Caco-2 (cell line): Measurements from ENCODE around the gene MOV10L1. TPM values are rescaled to one million over a fixed set of nuclear protein-coding genes. Genes with fewer than 3 reads are reported as not detected.

Experiments used
- BruUV-seq: library from RNA; stranded (reverse); fragments of 400-500 nt; replicated peaks from 2 replicates; lab custom pipeline; 2021; lab: Mats Ljungman, UMichigan
- CTCF ChIA-PET: fragments of 300-600 bp; sonication (Branson Sonifier 250); formaldehyde crosslinking; loops from one replicate; lab custom pipeline; 2022; ENCODE audit warnings: antibody characterized with exemption; lab: Charles Lee
- POLR2A ChIA-PET: fragments of 300-600 bp; sonication (Branson Sonifier 250); formaldehyde crosslinking; loops from one replicate; lab custom pipeline; 2022; ENCODE audit warnings: antibody characterized with exemption; lab: Charles Lee
- DNase-seq, 2 experiments: peaks; one replicate each; pipeline versions ENCODE4 v3.0.0 to v3.0.0-alpha.2; 2020 to 2022
- H3K27me3 ChIP-seq: replicated peaks from 2 replicates; pipeline ENCODE4 v1.6.0; 2011; ENCODE audit warnings: low read length; ENCODE audit not compliant: control insufficient read depth, insufficient read depth
- H3K36me3 ChIP-seq: 2 replicates; pipeline ENCODE4 v1.5.1; 2011; ENCODE audit warnings: low read length; ENCODE audit not compliant: control insufficient read depth, insufficient read depth
- H3K4me1 ChIP-seq: fragments of 250-450 bp; sonication (Bioruptor Pico); 2 replicates; pipeline ENCODE4 v1.5.1; 2020; ENCODE audit warnings: mild to moderate bottlenecking
- H3K4me3 ChIP-seq: 2 replicates; pipeline ENCODE4 v1.5.1; 2011; ENCODE audit warnings: low read depth, mild to moderate bottlenecking, control low read depth, low read length
- H3K9me3 ChIP-seq: fragments of 250-450 bp; sonication (Bioruptor Pico); 2 replicates; pipeline ENCODE4 v1.5.1; 2020; ENCODE audit warnings: mild to moderate bottlenecking, moderate library complexity
- H3K27ac Mint-ChIP-seq: one replicate; pipeline ENCODE4 v1.8.0; 2022; ENCODE audit warnings: mixed read lengths; ENCODE audit not compliant: unreplicated experiment
- H3K27me3 Mint-ChIP-seq: one replicate; pipeline ENCODE4 v1.8.0; 2022; ENCODE audit warnings: mixed read lengths; ENCODE audit not compliant: insufficient read depth, unreplicated experiment
- H3K36me3 Mint-ChIP-seq: one replicate; pipeline ENCODE4 v1.8.0; 2022; ENCODE audit warnings: mild to moderate bottlenecking, mixed read lengths; ENCODE audit not compliant: insufficient read depth, unreplicated experiment
- H3K4me1 Mint-ChIP-seq: one replicate; pipeline ENCODE4 v1.8.0; 2022; ENCODE audit warnings: low read depth, mixed read lengths; ENCODE audit not compliant: unreplicated experiment
- H3K4me3 Mint-ChIP-seq: one replicate; pipeline ENCODE4 v1.8.0; 2022; ENCODE audit warnings: mild to moderate bottlenecking, moderate library complexity, mixed read lengths; ENCODE audit not compliant: unreplicated experiment
- H3K9me3 Mint-ChIP-seq: one replicate; pipeline ENCODE4 v1.8.0; 2022; ENCODE audit warnings: mixed read lengths; ENCODE audit not compliant: unreplicated experiment
- intact Hi-C: fragments of 100-400 bp; cut with micrococcal nuclease; formaldehyde crosslinking; loops from one replicate; pipeline ENCODE4 v1.10.0; 2022; ENCODE audit not compliant: unreplicated experiment
- total RNA-seq: library from RNA; stranded (reverse); gene quantifications from 2 replicates; pipeline ENCODE4 v1.2.3, GENCODE V29; 2022
- TF ChIP-seq, protein P1 (sequence below), 2 experiments: fragments of 200-600 bp in 1 of 2; IDR thresholded peaks; 1 replicate in 1 of 2; 2 replicates in 1 of 2; pipeline versions ENCODE4 v1.5.1 to v1.8.0; 2011 to 2022; ENCODE audit warnings: antibody characterized with exemption in 1 of 2, control low read depth in 1 of 2, inconsistent platforms in 1 of 2, low read depth in 1 of 2, low read length in 1 of 2, mild to moderate bottlenecking in 1 of 2, moderate library complexity in 1 of 2; ENCODE audit not compliant: insufficient read depth in 1 of 2, severe bottlenecking in 1 of 2, unreplicated experiment in 1 of 2

Gene MOV10L1
- total RNA-seq, 1 experiment from 2014 or later, result not detected

DNA sequence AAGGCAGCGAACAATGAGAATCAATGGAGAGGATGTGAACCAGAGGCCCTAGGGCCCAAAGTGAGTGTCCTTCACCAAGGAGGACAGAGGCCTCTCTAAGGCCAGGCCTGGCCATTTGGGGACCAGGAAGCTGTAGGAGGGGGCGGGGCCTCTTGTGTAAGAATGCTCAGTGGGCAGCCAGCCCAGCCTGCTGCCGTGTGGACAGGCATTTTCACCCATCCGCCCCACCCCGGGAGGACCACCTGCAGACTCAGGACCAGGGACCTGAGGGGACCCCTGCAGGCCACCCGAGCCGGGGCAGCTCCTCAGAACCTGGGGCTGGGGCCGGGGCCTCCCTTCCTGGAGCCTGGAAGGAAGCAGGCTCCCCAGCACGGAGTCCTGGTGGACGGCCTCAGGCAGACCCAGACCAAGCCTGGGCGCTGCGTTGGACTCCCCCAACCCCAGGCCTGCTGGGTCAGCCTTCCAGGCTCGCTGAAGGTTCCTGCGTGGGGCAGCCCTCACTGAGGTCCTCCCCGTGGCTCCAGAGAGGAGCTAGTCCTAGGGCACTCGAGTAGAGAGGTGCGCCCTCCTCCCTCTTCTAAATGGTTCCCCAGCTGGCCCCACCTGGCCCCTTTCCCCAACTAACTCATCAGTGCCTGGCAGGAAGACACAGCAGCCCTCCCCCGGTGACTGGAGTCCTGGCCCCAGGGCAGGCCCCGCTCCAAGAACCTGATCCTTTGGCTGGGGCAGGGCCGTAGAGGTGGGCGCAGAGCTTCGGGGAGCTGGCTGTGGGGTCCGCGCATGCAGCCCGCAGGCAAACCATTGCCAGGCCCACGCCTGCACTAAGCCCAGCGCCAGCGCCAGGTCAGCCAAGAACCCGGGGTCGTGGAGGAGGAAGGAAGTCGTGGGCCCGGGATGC lies 94.4 kb downstream of the MOV10L1 start:
- no TSS peak for BruUV-seq
- H3K9me3 ChIP-seq, result no peaks in the 10 kb centered on the region
- Mint-ChIP-seq H3K4me1 (peaks cover 7% of the 10 kb centered on the region), H3K36me3 (peaks cover 6% of the 10 kb centered on the region), H3K9me3 (no peaks in the 10 kb centered on the region), H3K4me3 (peak overlapping the region; percentile 26), H3K27me3 (no peaks in the 10 kb centered on the region), H3K27ac (no peak overlapping the region)
- peaks cover 18% of the 10 kb centered on the region; the same call in 1 of the 2 replicates for H3K4me1 ChIP-seq
- intact Hi-C loops, result no loop called here
- no peaks in the 10 kb centered on the region for H3K27me3 ChIP-seq
- TF ChIP-seq, protein P1, sequence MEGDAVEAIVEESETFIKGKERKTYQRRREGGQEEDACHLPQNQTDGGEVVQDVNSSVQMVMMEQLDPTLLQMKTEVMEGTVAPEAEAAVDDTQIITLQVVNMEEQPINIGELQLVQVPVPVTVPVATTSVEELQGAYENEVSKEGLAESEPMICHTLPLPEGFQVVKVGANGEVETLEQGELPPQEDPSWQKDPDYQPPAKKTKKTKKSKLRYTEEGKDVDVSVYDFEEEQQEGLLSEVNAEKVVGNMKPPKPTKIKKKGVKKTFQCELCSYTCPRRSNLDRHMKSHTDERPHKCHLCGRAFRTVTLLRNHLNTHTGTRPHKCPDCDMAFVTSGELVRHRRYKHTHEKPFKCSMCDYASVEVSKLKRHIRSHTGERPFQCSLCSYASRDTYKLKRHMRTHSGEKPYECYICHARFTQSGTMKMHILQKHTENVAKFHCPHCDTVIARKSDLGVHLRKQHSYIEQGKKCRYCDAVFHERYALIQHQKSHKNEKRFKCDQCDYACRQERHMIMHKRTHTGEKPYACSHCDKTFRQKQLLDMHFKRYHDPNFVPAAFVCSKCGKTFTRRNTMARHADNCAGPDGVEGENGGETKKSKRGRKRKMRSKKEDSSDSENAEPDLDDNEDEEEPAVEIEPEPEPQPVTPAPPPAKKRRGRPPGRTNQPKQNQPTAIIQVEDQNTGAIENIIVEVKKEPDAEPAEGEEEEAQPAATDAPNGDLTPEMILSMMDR (IDR thresholded peaks at IDR 0.05; ENCODE audit: insufficient read depth in 1 of 2, low read depth in 1 of 2, low read length in 1 of 2, severe bottlenecking in 1 of 2, unreplicated experiment in 1 of 2), result no peak
- no peak for DNase-seq
- H3K4me3 ChIP-seq, result no peak overlapping the region
- ChIA-PET POLR2A (no interaction called here), CTCF (no interaction called here)
- H3K36me3 ChIP-seq, result no peaks in the 10 kb centered on the region

DNA sequence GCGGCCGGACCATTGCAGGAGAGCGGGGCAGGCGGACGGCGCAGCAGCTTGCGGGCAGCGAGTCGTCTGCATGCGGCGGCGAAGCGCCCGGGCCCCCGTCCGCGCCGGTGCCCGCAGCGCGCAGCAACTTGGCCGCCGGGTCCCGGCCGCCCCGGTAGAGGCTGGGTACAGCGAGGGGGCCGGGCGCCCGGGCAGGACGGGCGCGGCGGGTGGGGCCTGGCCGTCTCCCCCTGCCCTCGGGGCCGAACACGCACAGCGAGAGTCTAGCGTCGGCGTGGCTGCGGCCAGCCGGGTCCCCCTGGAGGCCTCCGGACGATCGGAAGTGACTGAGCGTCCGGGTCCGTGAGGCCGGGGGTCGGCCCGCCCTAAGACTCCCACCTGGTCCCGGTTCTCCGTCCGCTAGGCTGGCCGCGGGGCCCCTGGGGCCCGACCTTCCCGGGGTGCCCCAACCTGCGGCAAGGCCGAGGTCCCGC lies 95.1 kb downstream of the MOV10L1 start:
- Histone ChIP-seq H3K4me1 (peaks cover 12% of the 10 kb centered on the region; the same call in 1 of the 2 replicates), H3K4me3 (no peak overlapping the region), H3K27me3 (no peaks in the 10 kb centered on the region), H3K36me3 (no peaks in the 10 kb centered on the region), H3K9me3 (no peaks in the 10 kb centered on the region)
- Mint-ChIP-seq H3K36me3 (peaks cover 6% of the 10 kb centered on the region), H3K9me3 (no peaks in the 10 kb centered on the region), H3K4me1 (peaks cover 1% of the 10 kb centered on the region), H3K27ac (no peak overlapping the region), H3K27me3 (no peaks in the 10 kb centered on the region), H3K4me3 (peak overlapping the region; percentile 26)
- BruUV-seq, result no TSS peak
- intact Hi-C loops, result no loop called here
- ChIA-PET CTCF (no interaction called here), POLR2A (no interaction called here)
- TF ChIP-seq, protein P1 (IDR thresholded peaks at IDR 0.05; ENCODE audit: insufficient read depth in 1 of 2, low read depth in 1 of 2, low read length in 1 of 2, severe bottlenecking in 1 of 2, unreplicated experiment in 1 of 2), result no peak
- no peak for DNase-seq

DNA sequence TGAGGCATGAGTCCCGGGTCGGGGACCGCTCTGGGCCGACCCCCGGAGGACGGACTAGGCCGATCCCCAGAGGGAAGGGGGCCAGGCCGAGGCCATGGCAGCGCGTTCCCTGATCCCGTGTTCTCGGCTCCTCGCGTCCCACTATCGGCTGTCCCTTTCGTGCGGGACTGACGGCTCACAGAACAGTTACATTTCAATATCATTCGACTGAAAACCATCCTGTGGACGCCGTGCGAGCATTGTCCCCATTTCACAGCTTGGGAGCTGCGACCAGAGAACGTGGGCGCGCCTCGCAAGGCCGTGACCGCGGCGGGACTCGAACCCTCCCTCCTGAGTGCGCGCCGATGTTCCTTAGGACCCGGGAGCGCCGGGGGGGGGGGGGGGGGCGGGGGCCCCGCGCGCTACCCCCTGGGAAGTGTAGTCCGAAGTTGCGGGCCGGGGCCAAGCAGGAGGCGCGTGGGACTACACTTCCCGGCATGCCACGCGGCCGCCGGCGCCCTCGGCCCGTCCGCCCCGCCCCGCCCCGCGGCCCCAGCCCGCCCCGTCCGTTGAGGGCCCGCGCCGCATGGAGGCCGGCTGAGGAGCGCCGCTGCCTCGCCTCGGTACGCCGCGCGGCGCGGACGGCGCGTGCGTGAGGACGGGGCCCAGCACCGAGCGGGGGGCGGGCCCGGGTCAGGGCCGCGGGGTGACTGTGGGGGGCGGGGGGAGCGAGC lies 95.7 kb downstream of the MOV10L1 start, which contains the start of gene TRABD:
TRABD (plus strand) TSS at position 539 of the 713 bp plus-strand sequence. CDS start 7,148 bp downstream, outside the sequence.
- peaks cover 6% of the 10 kb centered on the region for H3K36me3 Mint-ChIP-seq

More for the DNA sequence above, 95.7 kb downstream of the MOV10L1 start, which contains the start of gene TRABD:
- DNase-seq, result peak; percentile 86 to 92
- ChIA-PET POLR2A (no interaction called here), CTCF (no interaction called here)
- H3K27ac Mint-ChIP-seq, result peak within 1 kb of the TSS; percentile 86
- no peaks in the 10 kb centered on the region for H3K27me3 Mint-ChIP-seq
- peaks cover 11% of the 10 kb centered on the region; the same call in 1 of the 2 replicates for H3K4me1 ChIP-seq
- no peaks in the 10 kb centered on the region for H3K9me3 Mint-ChIP-seq
- no peaks in the 10 kb centered on the region for H3K9me3 ChIP-seq
- TF ChIP-seq, protein P1 (IDR thresholded peaks at IDR 0.05; ENCODE audit: insufficient read depth in 1 of 2, low read depth in 1 of 2, low read length in 1 of 2, severe bottlenecking in 1 of 2, unreplicated experiment in 1 of 2), result no peak
- BruUV-seq, result no TSS peak
- H3K4me1 Mint-ChIP-seq, result no peaks in the 10 kb centered on the region
- intact Hi-C loops, result no loop called here
- no peaks in the 10 kb centered on the region for H3K27me3 ChIP-seq
- peak within 1 kb of the TSS; percentile 76 for H3K4me3 ChIP-seq
- no peaks in the 10 kb centered on the region for H3K36me3 ChIP-seq
- H3K4me3 Mint-ChIP-seq, result peak within 1 kb of the TSS; percentile 85
